Measurements from ENCODE around the gene LITAFD.
"Not testable (repeated sequence)": the region's sequence is repeated elsewhere in the genome, so short reads cannot be mapped to it uniquely, and the experiment has no call there.

The LITAFD gene

GRCh38 chr16:8858994-8859912 lies 22.9 kb upstream of the LITAFD start:
- DNase-seq: no peak

GRCh38 chr16:8859913-8860881 lies 22.0 kb upstream of the LITAFD start:
- no peak for DNase-seq

- DNase-seq: no peak
Observed at GRCh38 chr16:8861563-8862308, 20.4 kb upstream of the LITAFD start.

- DNase-seq: no peak
Observed at GRCh38 chr16:8862309-8863130, 19.6 kb upstream of the LITAFD start.

- no peak for DNase-seq
Observed at GRCh38 chr16:8863594-8864424, 18.3 kb upstream of the LITAFD start.

- DNase-seq: no peak
Observed at GRCh38 chr16:8864480-8865110, 17.6 kb upstream of the LITAFD start.

- no peak for DNase-seq
Observed at GRCh38 chr16:8865145-8865882, 16.8 kb upstream of the LITAFD start.

- DNase-seq: no peak
Observed at GRCh38 chr16:8866118-8866883, 15.8 kb upstream of the LITAFD start.

- no peak for DNase-seq
Observed at GRCh38 chr16:8866884-8867215, 15.3 kb upstream of the LITAFD start.

GRCh38 chr16:8867216-8867931 lies 14.8 kb upstream of the LITAFD start:
- no peak for DNase-seq

GRCh38 chr16:8867932-8868415 lies 14.2 kb upstream of the LITAFD start:
- DNase-seq: no peak

GRCh38 chr16:8868416-8869211 lies 13.5 kb upstream of the LITAFD start, which contains the start of gene CARHSP1:
Gene CARHSP1 (minus strand): TSS chr16:8869006. CDS start chr16:8859328, 9,678 bp downstream.
- DNase-seq: peak; percentile 83

- peak; percentile 58 for DNase-seq
Observed at GRCh38 chr16:8869212-8869987, 12.8 kb upstream of the LITAFD start.

GRCh38 chr16:8869988-8870241 lies 12.2 kb upstream of the LITAFD start:
- not testable (repeated sequence) for DNase-seq

- DNase-seq: no peak
Observed at GRCh38 chr16:8872071-8872470, 10.1 kb upstream of the LITAFD start.
